ENCODE results near the gene ZDHHC7. TPM values are rescaled to one million over a fixed set of nuclear protein-coding genes. Genes with fewer than 3 reads are reported as not detected.

Gene ZDHHC7
- total and polyA plus RNA-seq, 4 donors, result 2.5 to 14.9 (median 12.1) TPM

DNA sequence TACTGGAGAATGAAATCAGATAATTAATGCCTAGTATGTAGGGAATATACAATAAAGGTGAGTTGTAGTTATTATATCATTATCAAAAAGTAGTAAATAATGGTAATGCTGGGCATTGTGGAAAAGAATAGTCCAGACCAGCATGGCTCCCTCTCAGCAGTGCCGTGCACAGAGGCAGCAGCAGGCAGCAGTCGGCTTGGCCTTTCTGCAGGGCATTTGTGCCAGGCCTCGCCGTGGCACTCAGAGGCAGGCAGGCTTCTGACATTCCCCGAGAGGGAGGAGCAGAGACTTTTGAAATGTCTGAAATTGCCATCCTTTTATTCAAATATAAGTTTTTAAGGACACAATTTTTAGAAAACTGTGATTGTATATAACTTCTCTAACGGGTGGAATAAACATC lies 31.3 kb upstream of the ZDHHC7 start:
- Histone ChIP-seq H3K27ac (ENCODE audit: low read depth in 1 of 2, low read length in 2 of 2) (no peak overlapping the region), H3K9me3 (ENCODE audit: control insufficient read depth in 4 of 4, low read length in 3 of 4) (no peaks in the 10 kb centered on the region), H3K9ac (ENCODE audit: low read depth in 1 of 2, low read length in 2 of 2) (no peak overlapping the region), H3K4me3 (ENCODE audit: low read depth in 1 of 3, low read length in 3 of 3) (no peak overlapping the region), H3K36me3 (ENCODE audit: control insufficient read depth in 4 of 4, insufficient read depth in 3 of 4, low read depth in 1 of 4, low read length in 3 of 4) (no peaks in the 10 kb centered on the region), H3K4me1 (ENCODE audit: control insufficient read depth in 4 of 4, insufficient read depth in 4 of 4, low read length in 3 of 4) (peaks cover 0 to 3% (median 0%) of the 10 kb centered on the region in 4 donors), H3K27me3 (ENCODE audit: control insufficient read depth in 4 of 4, insufficient read depth in 4 of 4, low read length in 3 of 4) (no peaks in the 10 kb centered on the region)
- TF ChIP-seq HNF4A (conservative IDR thresholded peaks at IDR 0.05), result no peak
- no peak for TF ChIP-seq NR2F2 (IDR thresholded peaks at IDR 0.05)
- no peak for TF ChIP-seq SP1 (IDR thresholded peaks at IDR 0.05)
- TF ChIP-seq HNF4G (IDR thresholded peaks at IDR 0.05), result no peak
- TF ChIP-seq YY1 (IDR thresholded peaks at IDR 0.05), result no peak
- no peak for TF ChIP-seq CTCF (IDR thresholded peaks at IDR 0.05; ENCODE audit: low read depth, low read length, missing input control)
- TF ChIP-seq RAD21 (IDR thresholded peaks at IDR 0.05), result no peak
- TF ChIP-seq TAF1 (conservative IDR thresholded peaks at IDR 0.05), result no peak
- no peak for TF ChIP-seq MAX (IDR thresholded peaks at IDR 0.05)
- WGBS, result 95% methylated on average over 6 of the region's 6 CpGs
- DNase-seq (ENCODE audit: low spot score), result no peak

DNA sequence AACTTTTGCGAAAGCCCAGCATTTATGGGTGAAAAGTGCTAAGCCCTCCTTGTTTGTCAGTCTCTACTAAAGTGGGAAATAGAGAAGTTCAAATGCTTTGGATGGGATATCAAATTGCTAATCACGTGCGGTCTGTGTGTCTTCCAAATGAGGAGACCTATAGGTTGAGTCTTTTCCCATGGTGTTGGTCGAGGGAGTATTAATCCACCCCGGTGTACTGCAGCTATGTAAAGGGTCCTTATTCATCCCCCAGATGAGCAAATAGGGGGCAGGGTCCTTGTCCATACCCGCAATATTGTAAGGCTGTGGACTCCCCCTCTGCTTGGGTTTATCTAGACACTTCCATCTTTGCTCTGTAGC lies 30.8 kb upstream of the ZDHHC7 start:
- H3K9ac ChIP-seq (ENCODE audit: low read depth in 1 of 2, low read length in 2 of 2), result no peak overlapping the region
- TF ChIP-seq TAF1 (conservative IDR thresholded peaks at IDR 0.05) (no peak), REST (IDR thresholded peaks at IDR 0.05) (no peak), FOXA1 (IDR thresholded peaks at IDR 0.05) (no peak), ZBTB33 (IDR thresholded peaks at IDR 0.05) (no peak), SP1 (IDR thresholded peaks at IDR 0.05) (no peak), ATF3 (IDR thresholded peaks at IDR 0.05) (no peak), HNF4A (conservative IDR thresholded peaks at IDR 0.05) (no peak), RXRA (IDR thresholded peaks at IDR 0.05) (no peak), HNF4G (IDR thresholded peaks at IDR 0.05) (no peak), YY1 (IDR thresholded peaks at IDR 0.05) (no peak), NR2F2 (IDR thresholded peaks at IDR 0.05) (no peak), CTCF (IDR thresholded peaks at IDR 0.05; ENCODE audit: low read depth, low read length, missing input control) (no peak), FOXA2 (IDR thresholded peaks at IDR 0.05) (no peak), EGR1 (IDR thresholded peaks at IDR 0.05; ENCODE audit: low read depth in 2 of 2) (no peak), JUND (IDR thresholded peaks at IDR 0.05) (no peak), RAD21 (IDR thresholded peaks at IDR 0.05) (no peak)
- WGBS, result 93% methylated on average over 6 of the region's 6 CpGs

More for the DNA sequence above, 30.8 kb upstream of the ZDHHC7 start:
- Histone ChIP-seq H3K27me3 (ENCODE audit: control insufficient read depth in 4 of 4, insufficient read depth in 4 of 4, low read length in 3 of 4) (no peaks in the 10 kb centered on the region), H3K9me3 (ENCODE audit: control insufficient read depth in 4 of 4, low read length in 3 of 4) (no peaks in the 10 kb centered on the region), H3K4me1 (ENCODE audit: control insufficient read depth in 4 of 4, insufficient read depth in 4 of 4, low read length in 3 of 4) (peaks cover 0 to 3% (median 0%) of the 10 kb centered on the region in 4 donors), H3K36me3 (ENCODE audit: control insufficient read depth in 4 of 4, insufficient read depth in 3 of 4, low read depth in 1 of 4, low read length in 3 of 4) (no peaks in the 10 kb centered on the region), H3K27ac (ENCODE audit: low read depth in 1 of 2, low read length in 2 of 2) (no peak overlapping the region), H3K4me3 (ENCODE audit: low read depth in 1 of 3, low read length in 3 of 3) (no peak overlapping the region)
- no peak for DNase-seq (ENCODE audit: low spot score)

All from liver (tissue), 9 donors.